GM18868 (cell line): ENCODE measurements around the gene TMEM141.

Experiments used
- ATAC-seq: cut with Tn5 transposase; IDR thresholded peaks from one replicate; pipeline ENCODE4 v1.9.1; 2021; ENCODE audit warnings: mild to moderate bottlenecking, moderate library complexity; ENCODE audit not compliant: unreplicated experiment

Gene TMEM141

DNA sequence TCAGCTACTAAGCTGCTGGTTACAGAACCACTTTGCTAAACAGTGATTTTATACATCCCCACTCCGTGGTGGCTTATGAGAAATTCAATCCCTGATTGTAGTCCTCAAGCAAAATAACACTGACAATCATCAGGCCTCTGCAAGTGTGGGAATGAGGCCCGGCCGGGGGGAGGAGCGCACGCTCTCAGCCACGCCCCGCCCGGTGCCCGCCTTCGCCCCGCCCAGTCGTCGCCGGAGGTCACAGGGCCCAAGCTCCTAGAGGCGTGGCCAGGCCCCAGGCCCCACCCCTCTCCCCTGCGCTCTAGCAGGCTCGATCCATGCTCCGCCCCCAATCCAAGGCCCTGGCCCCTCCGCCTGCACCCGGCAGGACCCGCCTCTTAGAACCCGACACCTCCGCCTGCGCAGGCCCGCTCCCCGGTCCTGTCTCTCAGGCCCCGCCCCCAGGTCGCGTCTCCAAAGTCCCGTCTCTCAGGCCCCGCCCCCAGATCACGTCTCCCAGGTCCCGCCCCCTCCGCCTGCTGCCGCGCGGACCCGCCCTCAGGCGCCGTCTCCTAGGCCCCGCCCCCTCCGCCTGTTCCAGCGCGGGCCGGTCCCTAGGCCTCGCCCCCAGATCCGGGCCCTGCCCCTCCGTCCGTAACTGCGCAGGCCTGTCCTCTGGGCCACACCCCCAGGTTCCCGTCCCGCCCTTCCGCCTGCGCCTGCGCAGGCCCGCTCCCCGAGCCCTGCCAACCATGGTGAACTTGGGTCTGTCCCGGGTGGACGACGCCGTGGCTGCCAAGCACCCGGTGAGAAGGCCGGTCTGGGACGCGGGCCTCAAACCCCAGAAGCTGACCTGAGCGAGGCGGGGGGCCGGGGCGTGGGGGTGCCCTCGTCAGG lies at the start of gene TMEM141:
TSS of gene TMEM141 (plus strand) at position 705 of the 876 bp plus-strand sequence. CDS start at position 732, 27 bp downstream.
- ATAC-seq: peak; percentile 85

DNA sequence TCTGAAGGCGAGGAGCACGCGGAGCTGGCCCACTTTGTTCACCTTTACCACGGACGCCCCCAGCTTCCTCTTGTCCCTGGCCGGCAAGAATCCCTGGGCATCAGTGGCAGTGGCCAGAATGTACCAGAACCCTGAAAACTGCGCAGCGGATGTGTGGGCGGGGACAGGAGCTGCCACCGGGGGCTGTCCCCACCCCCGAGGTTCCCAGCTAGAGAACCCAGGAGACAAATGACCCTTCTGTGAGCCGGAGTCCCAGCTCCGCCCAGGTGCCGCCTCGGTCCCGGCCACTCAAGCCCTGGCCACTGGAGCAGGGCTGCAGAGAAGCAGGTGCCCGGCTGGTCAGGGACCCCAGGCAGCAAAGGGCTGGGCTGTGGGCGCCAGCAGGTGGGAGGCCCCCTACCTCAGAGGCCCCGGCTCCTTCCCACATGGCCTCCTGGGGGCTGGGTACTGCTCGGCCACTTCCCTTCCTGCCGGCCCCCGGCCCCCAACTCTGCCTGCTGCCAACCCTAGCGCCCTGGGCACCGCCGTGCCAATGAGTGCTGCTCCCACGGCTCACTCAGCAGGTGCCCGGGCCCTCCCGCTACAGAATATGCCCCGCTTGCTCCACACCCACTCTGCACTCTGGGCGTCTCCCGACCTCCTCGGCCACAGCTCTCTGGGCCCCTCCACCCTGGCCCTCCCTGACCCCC lies 49.1 kb upstream of the TMEM141 start:
- no peak for ATAC-seq

DNA sequence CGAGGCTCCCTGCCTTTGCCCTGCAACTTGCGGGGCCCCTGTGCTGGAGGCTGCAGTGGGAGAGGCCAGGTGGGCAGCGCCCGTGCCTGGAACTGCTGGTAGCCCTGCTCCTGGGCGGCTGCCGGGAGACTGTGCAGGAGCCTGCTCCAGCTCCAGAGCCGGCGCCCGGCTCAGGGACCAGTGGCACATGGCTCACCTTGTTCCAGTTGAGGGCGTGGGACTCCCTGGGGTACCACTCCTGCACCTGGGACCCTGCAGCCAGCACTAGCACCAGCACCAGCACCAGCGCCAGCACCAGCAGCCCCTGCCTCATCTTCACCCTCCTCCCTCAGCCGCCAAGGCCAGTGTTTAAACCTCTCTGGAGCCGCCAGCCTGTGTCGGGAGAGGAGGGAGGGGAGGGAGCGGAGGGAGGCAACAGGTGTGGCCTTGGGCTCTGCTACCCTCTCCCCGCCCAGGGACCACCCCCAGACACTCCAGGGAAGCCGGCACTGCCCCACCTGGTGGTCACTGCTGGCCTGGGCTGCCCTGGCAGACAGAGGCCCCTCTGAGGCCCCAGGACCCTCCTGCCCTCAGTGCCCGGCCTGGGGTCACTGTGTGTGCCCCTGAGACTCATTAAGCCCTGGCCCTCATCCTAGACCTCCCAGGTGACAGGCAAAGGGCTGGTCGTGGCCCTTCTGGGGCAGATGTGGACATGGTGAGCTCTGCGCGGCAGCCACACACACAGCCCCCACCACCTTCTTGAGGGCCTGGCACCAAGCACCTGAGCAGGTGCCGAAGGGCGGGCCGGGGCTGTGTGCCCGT lies 48.4 kb upstream of the TMEM141 start, which contains the start of gene LCN10:
TSS of gene LCN10 (minus strand) at position 350 of the 801 bp plus-strand sequence. CDS start at position 313, 37 bp downstream.
- no peak for ATAC-seq

DNA sequence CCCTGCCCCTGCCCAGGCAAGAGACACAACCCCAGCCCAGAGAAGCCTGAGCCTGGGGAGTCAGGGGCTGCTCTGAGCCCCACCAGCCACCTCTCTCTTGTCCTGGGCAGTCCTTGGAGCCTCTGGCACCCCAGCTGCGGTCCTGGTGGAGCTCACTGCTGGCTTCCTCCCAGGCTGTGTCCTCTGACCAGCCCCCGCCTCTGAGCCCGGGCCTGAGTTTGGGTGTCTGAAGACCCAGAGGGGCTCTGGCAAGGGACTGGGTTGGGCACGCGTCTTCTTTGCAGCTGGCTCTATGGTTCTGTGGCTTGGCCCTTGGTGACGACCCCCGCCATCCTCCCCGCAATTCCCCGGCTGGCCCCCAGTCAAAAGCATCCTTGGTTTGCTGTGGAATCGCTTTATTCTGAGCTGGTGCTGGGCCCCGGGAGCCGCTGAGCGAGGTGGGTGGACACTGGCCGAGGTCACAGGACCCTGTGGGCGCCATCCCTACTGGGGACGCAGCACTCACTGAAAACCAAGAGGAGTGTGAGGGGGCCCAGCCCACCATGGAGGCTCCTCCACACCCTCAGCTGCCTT lies 47.4 kb upstream of the TMEM141 start:
- no peak for ATAC-seq

DNA sequence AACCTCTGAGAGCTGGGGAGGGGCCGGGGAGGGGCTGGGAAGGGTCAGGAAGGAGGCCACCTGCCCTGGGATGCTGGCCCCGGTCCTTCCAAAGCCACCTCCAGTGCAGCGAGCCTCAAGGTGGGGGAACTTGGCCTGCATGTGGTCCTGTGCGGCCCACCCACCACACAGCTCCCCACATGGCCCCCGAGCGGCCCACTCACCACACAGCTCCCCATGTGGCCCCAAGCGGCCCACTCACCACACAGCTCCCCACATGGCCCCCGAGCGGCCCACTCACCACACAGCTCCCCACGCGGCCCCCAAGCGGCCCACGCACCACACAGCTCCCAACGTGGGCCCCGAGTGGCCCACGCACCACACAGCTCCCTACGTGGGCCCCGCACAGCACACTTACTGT lies 46.4 kb upstream of the TMEM141 start:
- ATAC-seq: no peak

DNA sequence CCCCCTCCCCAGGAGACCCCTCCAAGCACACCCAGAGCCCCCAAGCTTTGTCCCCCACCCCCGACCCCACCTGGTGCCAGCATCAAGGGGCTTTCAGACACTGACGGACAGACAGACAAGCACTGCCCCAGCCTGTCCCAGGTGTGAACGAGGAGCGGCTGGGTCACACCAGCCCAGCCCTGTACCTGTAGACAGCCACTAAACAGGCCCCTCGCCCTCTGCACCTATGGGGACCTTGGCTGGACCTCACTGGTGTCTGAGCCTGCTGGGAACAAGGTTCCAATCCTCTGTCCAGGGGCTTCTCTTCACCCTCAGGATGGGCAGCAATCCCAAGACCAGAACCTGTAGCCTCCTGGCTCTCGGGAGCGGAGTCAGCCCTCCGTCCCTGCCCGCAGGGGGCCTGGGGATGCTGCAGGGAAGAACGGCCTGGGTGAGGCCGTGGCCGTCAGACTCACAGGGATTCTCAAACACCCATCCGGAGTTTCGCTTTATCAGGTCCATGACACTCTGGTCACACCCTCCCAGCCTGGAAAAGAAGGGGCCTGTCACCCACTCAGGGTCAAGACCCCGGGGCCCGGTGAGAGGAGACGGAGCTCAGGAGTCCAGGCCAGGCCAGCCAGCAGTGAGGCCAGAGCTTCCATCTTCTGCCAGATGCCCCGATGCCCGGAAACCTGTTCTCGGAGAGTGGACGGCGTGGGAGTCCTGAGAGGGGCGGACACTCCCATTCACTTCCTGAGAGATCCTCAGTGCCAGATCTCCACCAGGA lies 45.6 kb upstream of the TMEM141 start:
- ATAC-seq: no peak

DNA sequence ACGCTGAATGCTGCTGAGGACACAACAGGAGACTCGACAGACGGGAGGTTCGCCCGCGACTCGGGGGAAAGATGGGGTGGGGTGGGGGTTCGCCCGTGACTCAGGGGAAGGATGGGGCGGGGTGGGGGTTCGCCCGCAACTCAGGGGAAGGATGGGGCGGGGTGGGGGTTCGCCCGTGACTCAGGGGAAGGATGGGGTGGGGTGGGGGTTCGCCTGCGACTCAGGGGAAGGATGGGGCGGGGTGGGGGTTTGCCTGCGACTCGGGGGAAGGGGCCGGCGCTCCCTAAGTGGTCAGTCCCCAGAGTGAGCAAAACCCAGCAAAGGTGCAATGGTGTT lies 45.0 kb upstream of the TMEM141 start:
- ATAC-seq: no peak

DNA sequence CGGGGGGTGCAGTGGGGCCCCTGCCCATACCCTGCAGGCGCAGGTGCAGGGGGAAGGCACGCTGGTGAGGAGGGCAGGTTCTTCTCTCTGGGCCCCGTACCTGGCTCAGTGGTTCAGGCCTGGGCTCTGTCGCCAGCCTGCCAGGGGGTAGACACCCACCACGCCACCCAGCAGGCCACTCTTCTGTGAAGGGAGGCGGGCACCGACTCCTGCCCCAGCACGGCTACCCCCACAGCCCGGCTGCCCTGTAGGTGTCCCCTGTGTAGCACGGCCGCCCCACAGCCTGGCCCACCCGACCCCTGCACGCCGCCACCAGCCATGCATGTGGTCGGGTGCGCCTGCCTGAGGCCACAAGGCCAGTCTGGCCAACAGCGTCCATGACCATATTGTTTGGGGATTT lies 44.5 kb upstream of the TMEM141 start:
- no peak for ATAC-seq

DNA sequence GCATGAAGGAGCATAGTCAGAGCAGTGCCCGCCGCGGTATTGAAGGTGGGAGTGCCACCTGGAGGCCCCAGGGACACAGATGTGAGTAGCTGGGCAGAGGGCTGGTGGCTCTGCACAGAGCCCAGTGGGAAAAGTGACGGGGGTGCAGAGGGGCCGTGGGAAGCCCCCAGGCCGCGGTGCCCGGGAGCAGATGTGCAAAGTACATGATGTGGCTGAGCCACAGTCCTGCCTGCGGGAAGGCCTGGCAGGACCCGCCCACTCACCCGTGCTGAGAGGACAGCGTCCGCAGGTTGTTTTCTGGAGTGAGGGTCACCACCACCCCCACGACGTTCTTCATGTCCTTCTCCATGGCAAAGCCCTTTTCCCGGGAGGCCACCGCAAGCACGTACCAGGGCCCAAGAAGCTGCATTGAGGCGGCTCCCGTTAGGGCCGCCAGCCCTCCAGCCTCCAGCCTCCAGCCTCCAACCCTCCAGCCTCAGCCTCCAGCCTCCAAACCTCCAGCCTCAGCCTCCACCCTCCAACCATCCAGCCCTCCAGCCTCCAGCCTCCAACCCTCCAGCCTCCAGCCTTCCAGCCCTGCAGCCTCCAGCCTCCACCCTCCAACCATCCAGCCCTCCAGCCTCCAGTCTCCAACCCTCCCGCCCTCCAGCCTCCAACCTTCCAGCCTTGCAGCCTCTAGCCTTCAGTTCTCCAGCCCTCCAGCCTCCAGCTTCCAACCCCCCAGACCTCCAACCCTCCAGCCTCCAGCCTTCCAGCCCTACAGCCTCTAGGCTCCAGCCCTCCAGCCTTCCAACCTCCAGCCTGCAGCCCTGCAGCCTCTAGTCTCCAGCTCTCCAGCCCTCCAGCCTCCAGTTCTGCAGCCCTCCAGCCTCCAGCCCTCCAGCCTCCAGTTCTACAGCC lies 43.7 kb upstream of the TMEM141 start:
- no peak for ATAC-seq

DNA sequence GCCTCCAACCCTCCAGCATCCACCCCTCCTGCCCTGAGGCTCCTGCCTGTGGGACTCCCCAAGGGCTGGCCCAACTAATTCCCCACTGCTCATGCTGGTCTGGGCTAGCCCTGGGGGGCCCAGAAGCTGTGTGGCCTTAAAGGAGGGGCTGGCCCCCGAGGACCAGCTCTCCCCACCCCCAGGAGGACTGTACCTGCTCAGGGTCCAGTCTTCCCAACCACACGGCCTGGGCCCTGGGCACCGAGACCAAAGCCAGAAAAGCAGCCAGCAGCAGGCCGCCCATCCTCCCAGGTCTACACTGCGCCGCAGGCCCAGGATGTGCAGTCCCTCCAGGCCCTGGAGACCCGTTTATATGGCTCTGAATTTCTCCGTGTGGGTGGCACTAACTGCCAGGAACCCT lies 42.9 kb upstream of the TMEM141 start, which contains the start of gene LCN6:
TSS of gene LCN6 (minus strand) at position 325 of the 400 bp plus-strand sequence. CDS start at position 283, 42 bp downstream.
- no peak for ATAC-seq

DNA sequence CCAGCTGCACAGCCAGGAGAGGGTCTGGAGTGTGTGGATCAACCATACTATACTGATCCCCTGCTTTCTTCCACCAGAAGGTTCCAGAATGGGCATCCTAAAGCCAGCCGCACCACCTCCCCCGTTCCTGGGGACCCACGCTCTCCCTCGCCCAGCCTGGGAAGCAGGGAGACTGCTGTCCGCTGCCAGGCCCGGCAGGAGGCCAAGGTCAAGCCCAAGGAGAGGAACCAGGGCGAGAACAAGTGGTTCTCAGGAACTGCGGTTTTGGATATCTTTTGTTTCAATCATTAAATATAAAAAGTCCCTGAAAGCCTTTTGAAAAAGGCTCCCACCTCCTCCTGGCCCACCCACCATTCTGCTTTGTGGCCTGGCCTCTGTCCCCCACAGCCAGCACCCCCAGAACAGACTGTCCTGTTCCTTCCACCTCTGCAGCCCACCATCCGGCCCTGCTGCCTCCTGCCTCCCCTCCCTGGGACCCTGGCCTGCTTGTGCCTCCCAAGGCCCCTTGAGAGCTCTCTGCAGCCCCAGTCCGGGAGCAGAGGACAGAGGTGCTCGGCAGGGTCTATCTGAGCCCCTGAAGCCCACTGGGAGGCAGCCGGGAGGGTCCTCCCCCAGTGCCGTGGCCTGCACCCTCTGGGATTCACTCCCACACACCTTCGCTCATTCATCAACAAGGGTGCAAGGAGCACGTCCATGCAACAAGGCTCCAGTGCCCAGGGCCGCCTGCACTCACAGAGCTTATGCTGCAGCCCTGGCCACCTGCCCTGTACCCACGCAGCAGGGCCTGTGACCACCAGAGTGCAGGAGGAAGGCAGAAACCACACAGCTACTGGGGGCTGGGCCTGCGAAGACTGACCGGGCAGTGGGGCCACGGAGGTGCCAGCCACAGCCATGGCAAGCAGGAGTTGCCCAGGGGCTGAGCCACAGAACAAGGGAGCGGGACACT lies 42.2 kb upstream of the TMEM141 start:
- ATAC-seq: no peak

DNA sequence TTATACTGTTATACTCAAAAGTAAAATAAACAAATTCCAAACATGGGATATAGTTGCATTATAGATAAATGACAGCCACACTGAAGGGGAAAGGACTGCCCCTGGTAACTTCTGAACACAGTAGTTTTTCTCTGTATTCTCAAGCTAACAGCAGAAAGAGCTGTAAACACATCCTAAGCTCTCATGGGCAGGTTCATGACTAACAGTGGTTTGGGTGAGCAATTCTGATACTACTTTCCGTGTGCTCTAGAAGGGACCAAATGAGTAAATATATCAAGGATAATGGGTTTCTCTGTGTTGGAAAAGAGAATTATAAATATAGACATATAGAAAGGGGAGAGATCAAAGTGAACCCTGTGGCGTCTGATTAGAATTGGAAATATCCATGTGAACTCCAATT lies 40.6 kb upstream of the TMEM141 start:
- no peak for ATAC-seq

DNA sequence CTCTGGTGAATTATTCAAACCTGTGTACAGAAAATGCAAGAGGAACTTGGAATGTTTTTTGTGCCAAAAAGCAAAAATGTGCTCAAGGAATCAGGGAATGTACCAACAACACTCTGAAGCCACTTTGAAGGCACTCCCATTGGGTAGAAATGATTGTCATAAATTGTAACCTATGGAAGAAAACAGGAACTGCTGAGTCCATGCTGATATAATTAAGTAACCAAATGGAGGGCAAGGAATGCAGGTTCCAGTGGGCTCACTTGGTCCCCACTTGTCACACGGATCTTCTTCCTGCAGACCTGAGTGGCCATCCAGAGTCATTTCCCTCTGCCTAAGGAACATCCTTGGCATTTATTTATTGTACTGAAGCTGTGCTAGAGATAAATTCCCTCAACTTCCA lies 39.9 kb upstream of the TMEM141 start:
- no peak for ATAC-seq

DNA sequence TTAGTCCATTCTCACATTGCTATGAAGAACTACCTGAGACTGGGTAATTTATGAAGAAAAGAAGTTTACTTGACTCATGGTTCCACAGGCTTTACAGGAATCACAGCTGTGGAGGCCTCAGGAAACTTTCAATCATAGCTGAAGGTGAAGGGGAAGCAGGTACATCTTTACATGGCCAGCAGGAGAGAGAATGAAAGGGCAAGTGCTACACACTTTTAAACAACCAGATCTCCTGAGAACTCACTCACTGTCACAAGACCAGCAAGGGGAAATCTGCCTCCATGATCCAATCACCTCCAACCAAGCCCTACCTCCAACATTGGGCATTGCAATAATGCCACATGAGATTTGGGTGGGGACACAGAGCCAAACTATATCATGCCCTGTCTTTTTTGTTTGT lies 39.3 kb upstream of the TMEM141 start:
- ATAC-seq: no peak

DNA sequence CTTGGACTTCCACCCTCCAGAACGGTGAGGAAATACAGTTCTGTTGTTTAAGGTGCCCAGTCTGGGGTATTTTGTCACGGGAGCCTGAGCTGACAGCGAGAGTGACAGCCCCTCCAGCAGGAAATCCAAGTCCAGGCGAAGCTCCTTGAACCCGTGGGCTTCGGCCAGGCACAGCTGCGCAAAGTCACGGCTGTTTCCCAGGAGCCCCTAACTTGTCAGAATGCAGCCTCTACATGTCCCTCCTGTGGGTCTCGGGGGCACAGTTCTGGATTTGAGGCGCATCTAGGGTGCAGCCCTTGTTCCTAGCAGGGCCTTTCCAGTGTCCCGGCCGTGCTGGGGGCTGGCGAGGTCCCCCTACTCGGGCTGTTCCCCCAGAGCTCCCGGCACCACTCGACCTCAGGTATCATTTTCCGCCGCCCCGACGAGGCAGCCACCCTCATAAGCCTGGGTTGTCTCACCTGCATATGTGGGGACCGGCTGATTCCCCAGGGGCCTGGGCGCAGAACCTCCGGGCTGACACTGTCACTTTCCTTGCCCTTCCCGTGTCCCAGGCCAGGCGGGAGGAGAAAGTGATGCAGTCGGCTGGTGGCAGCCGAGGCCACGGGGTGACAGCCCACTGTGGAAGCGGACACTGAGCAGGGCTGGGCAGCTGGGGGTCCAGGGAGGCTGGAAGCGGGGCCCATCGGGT lies 37.6 kb upstream of the TMEM141 start:
- no peak for ATAC-seq

DNA sequence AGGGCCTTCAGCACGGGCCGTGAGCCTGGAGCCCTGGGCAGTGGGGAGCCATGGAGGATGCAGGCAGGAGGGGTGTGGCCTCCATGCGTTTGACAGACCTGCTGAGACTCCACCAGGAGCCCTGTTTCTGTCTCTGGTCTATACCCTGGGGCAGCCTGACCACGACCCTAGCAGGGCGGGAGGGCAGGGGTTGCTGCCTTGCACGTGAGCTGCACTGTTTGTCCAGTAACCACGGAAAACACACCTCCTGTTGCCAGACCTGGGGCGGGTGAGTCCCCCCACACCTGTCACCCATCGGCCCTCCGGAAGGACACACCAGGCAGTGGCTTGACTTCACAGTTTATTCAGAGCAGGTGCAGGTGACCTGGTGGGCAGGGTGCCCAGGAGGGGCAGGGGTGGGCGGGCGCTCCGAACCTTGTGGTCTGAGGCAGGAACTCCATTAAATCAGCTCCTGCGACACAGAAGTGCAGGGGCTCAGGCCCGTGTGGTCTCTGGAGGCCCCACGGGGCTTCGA lies 37.0 kb upstream of the TMEM141 start:
- ATAC-seq: no peak

DNA sequence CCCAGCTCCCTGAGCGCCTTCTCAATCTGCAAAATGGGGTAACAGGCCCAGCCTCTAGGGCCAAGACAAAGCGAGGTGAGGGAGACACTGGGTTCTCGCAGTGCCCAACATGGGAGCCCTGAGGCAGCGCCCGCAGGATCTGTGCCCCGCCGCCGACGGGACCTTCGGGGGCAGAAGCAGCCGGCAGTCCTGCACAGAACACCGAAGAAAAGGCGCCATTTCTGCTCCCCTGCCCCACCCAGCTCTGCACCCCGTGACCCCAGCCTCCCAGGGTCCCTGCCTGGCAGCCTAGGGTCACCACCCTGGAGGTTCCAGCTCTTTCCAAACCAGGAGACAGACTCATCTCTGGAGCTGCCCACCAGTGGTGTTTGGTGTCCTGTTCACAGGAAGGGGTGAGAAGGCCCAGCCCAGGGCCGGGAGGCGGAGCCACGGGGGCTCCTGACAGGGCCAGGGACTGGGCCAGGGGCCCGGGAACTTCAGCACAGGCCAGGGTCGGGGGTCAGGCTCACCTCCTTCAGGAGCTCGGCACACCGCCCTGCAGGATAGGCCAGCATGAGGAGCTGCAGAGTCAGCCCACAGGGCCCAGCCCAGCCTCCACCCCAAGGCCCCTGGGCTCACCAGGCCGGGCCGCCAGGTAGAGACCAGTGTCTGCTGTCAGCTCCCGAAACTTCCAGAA lies 36.4 kb upstream of the TMEM141 start:
- no peak for ATAC-seq
